Stimulated activated CD8-positive, alpha-beta memory T cell treated with anti-CD3 and anti-CD28 coated beads, Interleukin-2, amount 100 ng/mL, for 1 hour (primary cell): Measurements from ENCODE around the gene DMRTA2.

ENCODE experiments used
- DNase-seq, 2 donors: peaks; one replicate each; pipeline ENCODE4 v3.0.0-alpha.2; 2020; ENCODE audit warnings: low read depth in 2 of 2

Gene DMRTA2

GRCh38 chr1:50424045-50424883 is 1.0 kb upstream of the DMRTA2 start:
- no peak for DNase-seq

- no peak for DNase-seq
These were observed 392 bp upstream of the DMRTA2 start for GRCh38 chr1:50423670-50424000.

GRCh38 chr1:50422675-50422945 is 633 bp downstream of the DMRTA2 start:
- DNase-seq: no peak

GRCh38 chr1:50421768-50422674 is 1.2 kb downstream of the DMRTA2 start:
- no peak for DNase-seq

- no peak for DNase-seq
These were observed 1.9 kb downstream of the DMRTA2 start for GRCh38 chr1:50421366-50421748.

GRCh38 chr1:50420689-50421365 is 2.4 kb downstream of the DMRTA2 start:
- DNase-seq: no peak

- no peak for DNase-seq
These were observed 3.2 kb downstream of the DMRTA2 start for GRCh38 chr1:50419907-50420677.

- DNase-seq: no peak
These were observed 3.9 kb downstream of the DMRTA2 start for GRCh38 chr1:50419192-50419906.

- no peak for DNase-seq
These were observed 4.6 kb downstream of the DMRTA2 start for GRCh38 chr1:50418600-50419109.

- DNase-seq: no peak
These were observed 5.2 kb downstream of the DMRTA2 start for GRCh38 chr1:50417946-50418599.

- no peak for DNase-seq
These were observed 5.7 kb downstream of the DMRTA2 start for GRCh38 chr1:50417507-50417906.

GRCh38 chr1:50416553-50417453 is 6.4 kb downstream of the DMRTA2 start:
- DNase-seq: no peak

- DNase-seq: no peak
These were observed 7.1 kb downstream of the DMRTA2 start for GRCh38 chr1:50416150-50416527.

GRCh38 chr1:50415235-50416149 is 7.8 kb downstream of the DMRTA2 start:
- DNase-seq: no peak

GRCh38 chr1:50414853-50415234 is 8.4 kb downstream of the DMRTA2 start:
- DNase-seq: no peak

- no peak for DNase-seq
These were observed 10.3 kb downstream of the DMRTA2 start for GRCh38 chr1:50412813-50413476.

- no peak for DNase-seq
These were observed 17.4 kb downstream of the DMRTA2 start for GRCh38 chr1:50405814-50406213.
